Ovary (tissue), 9 donors: ENCODE measurements around the gene C1QTNF8. TPM values are rescaled to one million over a fixed set of nuclear protein-coding genes. Genes with fewer than 3 reads are reported as not detected.

Source experiments
- DNase-seq, 5 donors: peaks; one replicate each; pipeline ENCODE4 v3.0.0-alpha.2; 2019 to 2020
- H3K27ac ChIP-seq, 2 donors: fragments of 200-600 bp; one replicate each; pipeline versions ENCODE4 v1.5.1 to v1.8.0; 2019 to 2022
- H3K27me3 ChIP-seq: fragments of 200-600 bp; one replicate; pipeline ENCODE4 v1.8.0; 2022
- H3K36me3 ChIP-seq: fragments of 200-600 bp; sonication (generic); one replicate; pipeline ENCODE4 v1.5.1; 2019
- H3K4me1 ChIP-seq: one replicate; pipeline ENCODE4 v1.8.1; 2013; ENCODE audit warnings: mild to moderate bottlenecking, moderate library complexity; ENCODE audit not compliant: insufficient read depth
- H3K4me3 ChIP-seq: fragments of 200-600 bp; sonication (generic); one replicate; pipeline ENCODE4 v1.5.1; 2017
- H3K9me3 ChIP-seq, 2 donors: fragments of 200-600 bp in 1 of 2; sonication (generic) in 1 of 2; one replicate each; pipeline versions ENCODE4 v1.5.1 to v1.8.1; 2013 to 2019; ENCODE audit warnings: mild to moderate bottlenecking in 1 of 2, moderate library complexity in 1 of 2
- EP300 ChIP-seq: sonication (generic); formaldehyde crosslinking; IDR thresholded peaks from one replicate; pipeline ENCODE4 v1.6.1; 2017; ENCODE audit warnings: antibody characterized with exemption
- POLR2A ChIP-seq: fragments of 450-650 bp; IDR thresholded peaks from one replicate; pipeline ENCODE4 v1.6.1; 2017; ENCODE audit warnings: antibody characterized with exemption, mild to moderate bottlenecking, moderate library complexity
- WGBS, 3 donors: extraction: QIAGEN DNeasy Blood & Tissue Kit in 1 of 3; methylation state at CpG; one replicate each; pipeline versions ENCODE4 v1.1.5 to v1.1.7; 2013 to 2017; 5-methylcytosine and 5-hydroxymethylcytosine counted together
- intact Hi-C, 4 donors: fragments of 100-400 bp; cut with DNase I; formaldehyde crosslinking; loops; one replicate each; pipeline versions ENCODE4 v1.11.0 to v1.15.1; 2022 to 2023
- polyA plus RNA-seq, 2 donors: library from polyadenylated mRNA; stranded (reverse); fragments of 200-250 nt in 1 of 2; fragments of 350-450 nt in 1 of 2; fragmentation: Illumina TruSeq in 1 of 2; extraction: RNeasy Lipid Tissue Mini Kit (QIAGEN cat#74804) in 1 of 2; gene quantifications; one replicate each; pipeline ENCODE4 v1.2.3, GENCODE V29; 2013 to 2014
- total RNA-seq, 7 donors: library from RNA; depleted of rRNA in 2 of 7; stranded (reverse); fragments of >200 nt in 2 of 7; fragmentation: NEBNext Ultra II Directional in 3 of 7; extraction: Animal tissue kit (Norgen Biotek cat#: 25700) in 3 of 7; gene quantifications; one replicate each; pipeline versions ENCODE4 v1.1.0 to v1.2.4, GENCODE V29; 2016 to 2023
- TF ChIP-seq, protein P1 (sequence below), 3 donors: fragments of 450-650 bp in 2 of 3; fragments of 200-600 bp in 1 of 3; IDR thresholded peaks; one replicate each; pipeline versions ENCODE4 v1.5.1 to v1.8.0; 2016 to 2022; ENCODE audit warnings: antibody characterized with exemption in 3 of 3, mild to moderate bottlenecking in 1 of 3
- donor health status: DM: no; HTN: no; CAD: no; lungs with moderate emphysema.
- donor health status: DM: no; HTN: no; CAD: no.
- donor health status: Bipolar disorder and iron deficiency.
- donor health status: DM: yes; HTN: yes; CAD: no.
- donor health status: DM: no; HTN: no; CAD: no.
- donor health status: DM: yes; HTN: yes; CAD: no.

The C1QTNF8 gene
- total and polyA plus RNA-seq, 9 donors = 0.80 TPM; not detected in 8

DNA sequence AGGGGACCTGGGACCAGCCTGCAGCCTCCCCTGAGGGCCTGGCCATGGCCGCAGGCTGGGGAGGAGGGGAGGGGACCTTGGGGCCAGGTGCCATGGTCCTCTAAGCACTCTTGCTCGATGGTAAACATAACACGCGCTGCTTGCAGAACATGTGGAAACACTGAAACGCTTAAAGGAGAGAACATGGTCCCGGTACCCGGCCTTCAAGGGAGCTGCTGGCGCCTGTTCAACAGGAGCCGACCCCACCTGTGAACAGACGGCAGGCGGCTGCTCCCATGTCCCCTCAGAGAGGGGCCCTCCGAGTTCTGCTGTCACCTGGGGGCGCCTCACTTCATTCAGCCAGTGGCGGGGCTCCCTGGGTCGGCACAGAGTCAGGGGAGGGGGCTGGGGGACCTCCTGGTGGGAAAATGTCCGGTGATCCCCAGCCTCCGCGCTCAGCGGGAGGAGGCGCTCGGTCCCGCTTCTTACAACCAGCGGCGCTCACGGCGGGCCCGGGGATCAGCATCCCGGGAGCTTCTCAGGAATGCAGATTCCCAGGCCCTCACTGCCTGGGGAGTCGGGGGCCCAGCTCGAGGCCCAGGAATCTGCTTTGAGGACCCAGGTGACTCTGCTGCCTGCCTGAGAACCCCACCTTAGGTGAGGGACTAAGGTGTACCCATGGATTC, 24.4 kb downstream of the C1QTNF8 start:
- no peaks in the 10 kb centered on the region for H3K27me3 ChIP-seq
- no peak overlapping the region for H3K4me3 ChIP-seq
- no peaks in the 10 kb centered on the region for H3K36me3 ChIP-seq
- no peaks in the 10 kb centered on the region for H3K4me1 ChIP-seq
- TF ChIP-seq POLR2A (no peak), EP300 (no peak)
- TF ChIP-seq, protein P1, sequence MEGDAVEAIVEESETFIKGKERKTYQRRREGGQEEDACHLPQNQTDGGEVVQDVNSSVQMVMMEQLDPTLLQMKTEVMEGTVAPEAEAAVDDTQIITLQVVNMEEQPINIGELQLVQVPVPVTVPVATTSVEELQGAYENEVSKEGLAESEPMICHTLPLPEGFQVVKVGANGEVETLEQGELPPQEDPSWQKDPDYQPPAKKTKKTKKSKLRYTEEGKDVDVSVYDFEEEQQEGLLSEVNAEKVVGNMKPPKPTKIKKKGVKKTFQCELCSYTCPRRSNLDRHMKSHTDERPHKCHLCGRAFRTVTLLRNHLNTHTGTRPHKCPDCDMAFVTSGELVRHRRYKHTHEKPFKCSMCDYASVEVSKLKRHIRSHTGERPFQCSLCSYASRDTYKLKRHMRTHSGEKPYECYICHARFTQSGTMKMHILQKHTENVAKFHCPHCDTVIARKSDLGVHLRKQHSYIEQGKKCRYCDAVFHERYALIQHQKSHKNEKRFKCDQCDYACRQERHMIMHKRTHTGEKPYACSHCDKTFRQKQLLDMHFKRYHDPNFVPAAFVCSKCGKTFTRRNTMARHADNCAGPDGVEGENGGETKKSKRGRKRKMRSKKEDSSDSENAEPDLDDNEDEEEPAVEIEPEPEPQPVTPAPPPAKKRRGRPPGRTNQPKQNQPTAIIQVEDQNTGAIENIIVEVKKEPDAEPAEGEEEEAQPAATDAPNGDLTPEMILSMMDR (IDR thresholded peaks at IDR 0.05) = no peak
- no peak overlapping the region for H3K27ac ChIP-seq
- intact Hi-C loops = loop anchor here in 1 of 4 donors (5.0 kb wide), 1 partner anchor 1231 kb away; no protein-coding TSS in a partner anchor
- no peak for DNase-seq
- no peaks in the 10 kb centered on the region for H3K9me3 ChIP-seq
- WGBS, 3 donors = 2 to 13% (median 5%) methylated on average over 20 to 30 of the region's 30 CpGs

DNA sequence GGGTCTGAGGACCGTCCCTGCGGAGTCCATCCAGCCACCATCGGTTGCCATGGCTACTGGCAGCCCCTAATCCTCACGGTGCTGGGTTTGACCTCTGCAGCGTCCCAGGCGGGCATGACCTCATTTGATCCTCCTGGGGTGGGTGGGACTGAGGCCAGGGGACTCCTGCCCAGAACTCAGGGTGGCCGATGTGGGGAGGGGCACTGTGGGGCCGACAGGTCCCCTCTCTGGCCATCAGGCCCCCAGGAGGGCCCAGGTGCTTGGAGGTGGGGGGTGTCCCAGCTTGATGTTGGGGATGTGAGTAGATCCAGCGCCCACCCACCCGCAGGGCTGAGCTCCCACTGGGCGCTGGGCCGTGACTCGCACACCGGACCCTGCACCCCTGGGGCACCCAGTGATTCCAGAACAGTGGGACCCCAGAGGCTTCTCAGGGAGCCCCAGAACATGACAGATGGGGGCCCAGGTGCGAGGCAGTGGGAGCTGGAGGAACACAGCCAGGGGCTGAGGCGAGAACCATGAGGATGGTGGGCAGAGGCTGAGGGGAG, 25.1 kb downstream of the C1QTNF8 start:
- Histone ChIP-seq H3K27me3 (no peaks in the 10 kb centered on the region), H3K36me3 (no peaks in the 10 kb centered on the region), H3K4me3 (no peak overlapping the region), H3K4me1 (no peaks in the 10 kb centered on the region), H3K9me3 (no peaks in the 10 kb centered on the region), H3K27ac (no peak overlapping the region)
- intact Hi-C loops = loop anchor here in 1 of 4 donors (5.0 kb wide), 1 partner anchor 1231 kb away; no protein-coding TSS in a partner anchor
- TF ChIP-seq POLR2A = no peak
- no peak for TF ChIP-seq EP300
- TF ChIP-seq, protein P1 (IDR thresholded peaks at IDR 0.05) = no peak
- no peak for DNase-seq
- 18 to 30% (median 23%) methylated on average over 16 of the region's 16 CpGs for WGBS, 3 donors

DNA sequence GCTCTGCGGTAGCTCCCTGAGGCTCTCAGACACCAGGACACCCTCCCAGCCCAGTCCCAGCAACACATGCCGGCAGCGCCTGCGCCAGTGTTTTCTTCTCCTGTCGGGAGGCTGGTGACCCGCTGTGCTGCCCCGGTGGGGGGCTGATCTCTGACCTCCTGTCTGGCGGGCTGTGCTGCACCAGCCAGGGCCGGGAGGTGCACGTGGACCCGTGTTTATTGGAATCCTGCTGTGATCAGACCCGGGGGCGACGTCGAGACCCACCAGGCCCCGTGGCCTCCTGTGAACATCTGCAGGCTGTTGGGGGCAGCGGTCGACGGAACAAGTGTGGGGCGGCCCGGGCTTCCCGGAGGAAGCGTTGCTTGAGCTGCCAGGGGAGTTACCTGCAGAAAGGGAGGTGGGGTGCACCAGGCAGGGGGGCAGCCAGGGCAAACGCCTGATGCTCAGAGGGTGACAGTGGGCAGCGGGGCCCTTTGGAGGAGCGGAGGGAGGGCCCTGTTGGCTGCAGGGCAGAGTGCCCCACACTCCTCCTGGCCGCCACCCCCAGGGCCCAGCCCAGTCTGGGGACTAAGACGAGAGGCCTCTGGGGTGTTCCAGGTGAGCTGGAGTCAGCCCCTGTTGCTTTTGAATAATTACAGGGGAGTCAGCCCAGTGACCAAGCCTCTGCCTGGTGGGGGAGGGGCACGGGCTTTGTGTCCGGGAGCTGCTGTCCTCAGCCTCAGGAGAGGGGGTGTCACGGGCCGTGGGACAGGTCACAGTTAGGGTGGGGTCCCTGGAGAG, 25.8 kb downstream of the C1QTNF8 start:
- TF ChIP-seq, protein P1 (IDR thresholded peaks at IDR 0.05) = no peak
- TF ChIP-seq POLR2A = no peak
- TF ChIP-seq EP300 = no peak

DNA sequence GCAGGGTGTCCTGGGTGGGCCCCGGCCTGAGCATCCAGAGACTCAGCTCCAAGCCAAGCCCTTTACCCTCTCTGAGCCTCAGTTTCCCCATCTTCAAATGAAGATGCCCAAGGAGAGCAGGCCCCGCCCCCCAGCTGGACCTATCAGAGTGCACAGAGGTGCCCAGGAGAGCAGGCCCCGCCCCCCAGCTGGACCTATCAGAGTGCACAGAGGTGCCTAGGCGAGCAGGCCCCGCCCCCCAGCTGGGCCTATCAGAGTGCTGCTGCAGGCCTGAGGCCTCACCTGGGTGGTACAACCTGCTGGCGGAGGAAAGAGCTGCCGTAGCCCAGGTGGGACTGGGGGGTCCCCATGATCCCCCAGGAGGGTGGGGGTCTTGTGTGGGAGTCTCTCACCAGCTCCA, 26.9 kb downstream of the C1QTNF8 start:
- Histone ChIP-seq H3K27ac (no peak overlapping the region), H3K4me1 (no peaks in the 10 kb centered on the region), H3K9me3 (no peaks in the 10 kb centered on the region), H3K27me3 (no peaks in the 10 kb centered on the region), H3K36me3 (no peaks in the 10 kb centered on the region), H3K4me3 (no peak overlapping the region)
- intact Hi-C loops = no loop called here
- WGBS, 3 donors = 87 to 89% (median 89%) methylated on average over 7 of the region's 7 CpGs
- TF ChIP-seq, protein P1 (IDR thresholded peaks at IDR 0.05) = no peak
- TF ChIP-seq EP300 (no peak), POLR2A (no peak)
- DNase-seq = no peak

More for the DNA sequence above, 25.8 kb downstream of the C1QTNF8 start:
- no peak overlapping the region for H3K27ac ChIP-seq
- intact Hi-C loops = loop anchor here in 1 of 4 donors (5.0 kb wide), 1 partner anchor 1232 kb away; no protein-coding TSS in a partner anchor
- H3K4me3 ChIP-seq = no peak overlapping the region
- no peaks in the 10 kb centered on the region for H3K27me3 ChIP-seq
- H3K4me1 ChIP-seq = no peaks in the 10 kb centered on the region
- H3K9me3 ChIP-seq = no peaks in the 10 kb centered on the region
- no peaks in the 10 kb centered on the region for H3K36me3 ChIP-seq
- whole genome bisulfite sequencing, 3 donors = 24 to 39% (median 30%) methylated on average over 26 to 32 of the region's 32 CpGs
- DNase-seq = no peak
